GM18526 (cell line): ENCODE data around the gene C1QC.

Experiments
- POLR2A ChIP-seq: IDR thresholded peaks from 3 replicates; pipeline ENCODE4 v1.6.1; 2011; ENCODE audit not compliant: insufficient read length; ENCODE audit errors: extremely low read depth

Gene C1QC

DNA sequence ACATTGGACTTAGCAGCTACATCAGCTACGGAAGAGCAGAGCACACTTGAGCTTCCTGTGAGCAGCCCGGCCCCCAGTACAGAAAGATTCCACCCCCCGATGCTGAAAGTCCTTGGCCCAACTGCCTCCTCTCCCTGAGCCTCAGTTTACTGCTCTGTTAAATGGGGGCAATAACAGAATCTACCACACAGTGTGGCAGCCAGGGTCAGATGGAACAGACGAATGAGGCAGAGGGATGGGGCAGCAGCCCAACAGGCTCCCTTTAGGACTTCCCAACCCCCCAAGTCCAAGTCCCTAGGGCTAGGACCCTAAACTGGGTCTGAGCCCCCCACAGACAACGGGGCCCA is 29.9 kb upstream of the C1QC start:
- TF ChIP-seq POLR2A, result no peak

DNA sequence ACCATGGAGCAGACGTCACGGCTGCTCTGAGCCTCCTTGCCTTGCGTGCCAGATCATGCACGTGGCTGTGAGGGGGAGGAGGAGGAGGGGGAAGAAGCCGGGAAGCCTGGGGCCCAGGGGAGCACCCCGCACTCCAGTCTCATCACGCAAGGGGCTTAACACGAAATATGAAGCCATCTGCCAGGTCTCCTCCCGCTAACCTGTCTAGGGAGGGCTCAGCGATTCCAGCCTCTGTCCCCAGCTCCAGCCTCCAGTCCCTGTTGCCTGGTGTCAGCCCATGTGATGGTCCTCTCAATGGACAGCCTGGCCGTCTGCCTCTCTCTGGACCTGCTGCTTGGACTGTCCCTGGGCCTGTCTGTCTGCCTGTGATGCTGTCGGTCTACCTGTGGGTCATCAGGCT is 29.5 kb upstream of the C1QC start:
- no peak for TF ChIP-seq POLR2A

DNA sequence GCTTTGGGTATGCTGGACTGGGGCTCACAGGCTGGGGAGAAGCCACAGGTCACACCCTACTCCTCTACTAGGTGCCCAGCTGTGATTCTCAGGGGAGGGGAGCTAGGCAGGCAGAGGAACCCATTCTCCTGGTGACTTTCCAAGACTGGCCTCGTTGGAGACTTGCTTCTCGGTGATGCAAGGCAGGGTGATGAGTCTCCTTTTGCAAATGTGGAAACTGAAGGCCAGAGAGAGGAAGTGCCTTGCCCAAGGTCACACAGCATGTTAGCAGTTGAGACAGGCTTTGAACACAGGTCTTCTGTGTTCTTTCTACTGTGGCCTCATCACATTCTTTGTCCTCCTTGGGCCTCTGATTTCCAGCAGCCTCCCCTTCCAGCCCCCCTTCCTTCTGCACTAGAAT is 27.5 kb upstream of the C1QC start:
- no peak for TF ChIP-seq POLR2A

DNA sequence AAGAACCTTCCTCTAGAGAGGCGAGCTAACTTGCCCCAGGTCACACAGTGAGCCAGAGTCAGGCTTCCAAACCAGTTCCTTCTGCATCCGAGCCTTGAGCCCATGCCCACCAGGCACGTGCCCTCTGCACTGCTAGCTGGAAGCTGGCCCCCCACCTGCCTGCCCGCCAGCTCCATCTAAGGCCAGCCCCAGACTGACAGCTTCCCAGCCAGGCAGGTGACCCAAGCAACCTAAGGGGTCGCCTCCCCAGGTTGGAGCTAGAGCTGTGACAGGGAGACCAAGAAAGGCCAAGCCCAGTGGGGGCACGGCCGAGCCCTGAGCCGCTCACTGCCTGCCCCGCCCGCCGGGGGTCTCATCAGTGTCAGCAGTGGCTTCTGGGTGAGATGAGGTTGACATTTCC is 26.9 kb upstream of the C1QC start:
- no peak for TF ChIP-seq POLR2A

DNA sequence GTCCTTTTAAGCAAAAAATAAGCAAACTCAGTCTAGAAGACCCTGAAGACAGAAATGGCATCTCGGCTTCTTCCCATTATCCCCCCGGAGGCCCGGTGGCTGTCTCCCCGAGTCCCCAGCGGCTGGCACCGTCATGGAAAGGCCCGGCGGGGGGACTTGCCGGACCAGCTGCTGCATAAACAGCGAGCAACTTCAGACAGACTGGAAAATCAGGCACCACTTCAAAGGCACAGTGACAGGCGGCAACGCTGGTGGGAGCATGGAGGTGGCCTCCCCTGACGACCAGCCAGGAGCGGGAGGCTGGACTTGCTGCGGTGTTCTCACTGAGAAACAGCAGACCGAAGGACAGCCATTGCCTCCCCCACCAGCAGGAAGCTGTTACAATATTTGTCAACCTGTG is 25.4 kb upstream of the C1QC start:
- TF ChIP-seq POLR2A, result no peak

DNA sequence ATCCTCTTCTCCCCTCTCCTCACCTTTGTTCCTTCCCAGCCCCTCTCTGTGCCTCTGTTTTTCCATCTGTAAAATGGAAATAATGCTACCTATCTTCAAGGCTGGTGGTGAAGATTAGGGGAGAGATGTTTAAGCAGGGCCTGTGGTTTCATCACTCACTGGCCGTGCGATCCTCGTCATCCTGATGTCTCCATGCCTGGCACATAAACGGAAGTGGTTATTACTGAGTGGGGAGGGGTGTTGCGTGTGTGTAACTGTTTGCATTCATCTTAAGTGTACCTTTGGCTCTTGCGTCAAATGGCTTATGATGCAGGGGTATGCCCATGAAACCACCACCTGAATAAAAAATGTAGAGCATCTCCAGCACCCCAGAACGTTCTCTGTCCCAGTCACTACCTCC is 24.2 kb upstream of the C1QC start:
- no peak for TF ChIP-seq POLR2A

DNA sequence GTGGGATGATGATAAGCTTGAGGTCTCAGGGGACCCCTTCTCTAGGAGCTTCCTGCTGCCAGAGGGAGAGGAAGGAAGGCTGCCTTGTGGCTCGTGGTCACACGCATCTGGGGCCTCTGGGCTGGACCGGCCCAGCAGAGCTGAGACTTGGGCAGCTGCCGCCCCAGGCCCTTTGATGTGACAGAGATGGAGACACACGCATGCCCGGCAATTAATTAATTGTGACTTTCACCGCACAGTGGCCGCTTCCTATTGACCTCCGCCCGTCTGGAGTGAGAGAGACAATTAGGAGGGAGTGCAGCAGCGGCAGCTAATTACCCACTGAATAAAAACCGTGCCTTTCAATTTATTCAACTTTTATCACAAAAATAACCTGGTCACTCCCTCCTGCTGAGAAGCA is 23.6 kb upstream of the C1QC start:
- no peak for TF ChIP-seq POLR2A

DNA sequence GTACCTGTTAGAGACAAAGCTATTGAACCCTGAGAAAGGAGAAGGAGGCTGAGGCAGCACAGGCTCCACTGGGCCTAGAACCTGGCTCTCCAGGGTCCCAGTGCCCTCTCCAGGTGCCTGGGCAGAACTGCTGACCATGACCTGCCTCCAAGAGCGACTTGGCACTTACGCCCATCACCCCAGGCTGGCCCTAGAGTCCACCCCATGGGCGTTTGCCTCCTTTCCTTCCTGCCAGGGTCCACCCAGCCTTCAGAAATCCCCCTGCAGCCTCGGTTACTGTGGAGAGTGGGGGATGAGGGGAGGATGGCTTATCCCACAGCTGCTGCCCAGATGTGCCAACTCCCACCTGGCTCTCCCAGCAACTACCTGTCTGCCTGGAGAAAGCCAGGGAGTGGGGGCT is 21.7 kb upstream of the C1QC start:
- no peak for TF ChIP-seq POLR2A

DNA sequence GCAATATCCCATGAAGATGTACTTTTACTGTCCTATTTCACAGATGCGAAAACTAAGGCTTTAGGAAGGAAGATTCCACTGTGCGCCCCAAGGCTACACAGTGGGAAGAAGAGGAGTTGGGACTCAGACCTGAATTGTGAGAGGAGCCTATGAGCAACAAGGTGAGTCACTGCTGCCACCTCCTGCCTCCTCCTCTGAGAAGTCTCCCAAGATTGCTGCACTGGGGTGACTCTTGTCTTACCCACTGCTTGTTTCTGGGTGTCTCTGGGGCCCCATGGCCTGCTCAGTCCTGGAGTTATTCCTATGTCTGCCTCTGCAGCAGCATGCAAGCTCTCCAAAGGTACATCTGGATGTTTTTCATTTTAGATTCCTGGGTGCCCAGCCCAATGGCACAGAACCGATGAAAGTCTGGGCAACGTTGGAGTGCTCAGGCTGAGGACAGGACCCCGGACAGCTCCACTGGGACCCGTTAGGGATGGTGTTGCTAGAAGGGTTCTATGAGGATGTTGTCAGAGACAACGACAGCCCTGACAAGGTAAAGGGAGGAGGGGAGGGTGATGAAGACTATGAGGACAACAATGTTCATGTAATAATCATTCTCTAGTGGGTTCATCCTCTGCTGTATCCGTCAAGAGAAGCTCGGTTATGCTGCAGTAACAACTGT is 18.0 kb upstream of the C1QC start:
- TF ChIP-seq POLR2A, result no peak

DNA sequence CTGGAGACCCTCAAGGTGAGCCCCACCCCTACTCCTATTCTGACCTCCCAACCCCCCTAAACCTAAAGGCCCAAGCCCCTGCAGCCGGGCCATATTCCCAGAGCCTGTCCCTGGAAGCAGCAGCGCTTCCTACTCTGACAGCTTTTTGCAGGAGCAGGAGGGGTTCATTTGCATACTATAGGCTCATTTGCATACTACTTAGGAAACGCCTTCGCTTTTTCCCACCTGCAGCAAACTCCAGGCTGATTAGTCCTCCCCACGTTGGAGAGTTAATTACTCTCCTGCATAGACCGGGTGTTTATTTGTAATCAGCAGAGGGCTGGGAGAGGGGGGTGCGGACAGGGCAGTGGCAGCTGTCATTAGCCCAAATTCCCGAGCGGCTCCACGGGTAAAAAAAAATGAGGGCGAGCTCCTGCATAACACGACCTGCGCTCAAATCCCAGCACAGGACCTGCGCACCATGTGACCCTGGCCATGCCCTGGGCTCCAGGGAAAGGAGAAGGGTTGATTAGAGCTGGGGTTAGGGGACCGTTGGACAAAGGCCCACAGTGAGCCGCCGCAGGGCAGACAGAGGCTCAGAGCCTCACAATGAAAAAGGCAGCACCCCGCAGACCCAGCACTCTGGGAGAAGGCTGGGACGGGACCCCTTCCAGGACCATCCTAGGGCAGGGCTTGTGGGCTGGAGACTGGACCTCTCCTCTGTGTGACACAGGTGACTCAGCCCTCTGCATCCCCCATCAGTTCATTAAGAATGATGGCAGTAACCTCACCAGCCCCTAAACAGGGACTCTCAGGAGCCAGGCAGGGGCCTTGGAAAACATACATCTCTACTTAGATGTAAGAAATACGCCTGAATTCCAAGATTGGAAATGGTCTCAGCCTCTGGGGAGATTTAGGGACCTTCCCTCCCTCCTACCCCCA is 16.9 kb upstream of the C1QC start:
- TF ChIP-seq POLR2A, result no peak

DNA sequence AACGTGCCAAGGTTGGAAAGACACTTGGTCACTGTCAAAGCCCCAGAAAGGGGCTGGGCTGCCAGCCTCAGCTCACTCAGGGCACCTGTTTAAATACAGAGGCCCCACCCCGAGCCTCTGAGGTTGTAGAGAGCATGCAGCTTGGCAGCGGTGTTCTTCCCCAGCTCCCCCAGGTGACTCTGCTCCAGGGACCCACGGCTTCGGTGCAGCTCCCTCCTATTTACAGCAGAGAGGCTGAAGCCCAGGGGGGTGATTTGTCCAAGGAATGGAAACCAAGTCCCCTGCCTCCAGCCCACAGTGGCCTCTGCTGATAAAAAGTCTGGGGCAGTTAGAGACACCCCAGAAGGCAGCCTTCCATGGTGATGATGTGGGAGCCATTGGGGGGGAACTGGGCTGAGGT is 16.1 kb upstream of the C1QC start:
- no peak for TF ChIP-seq POLR2A

DNA sequence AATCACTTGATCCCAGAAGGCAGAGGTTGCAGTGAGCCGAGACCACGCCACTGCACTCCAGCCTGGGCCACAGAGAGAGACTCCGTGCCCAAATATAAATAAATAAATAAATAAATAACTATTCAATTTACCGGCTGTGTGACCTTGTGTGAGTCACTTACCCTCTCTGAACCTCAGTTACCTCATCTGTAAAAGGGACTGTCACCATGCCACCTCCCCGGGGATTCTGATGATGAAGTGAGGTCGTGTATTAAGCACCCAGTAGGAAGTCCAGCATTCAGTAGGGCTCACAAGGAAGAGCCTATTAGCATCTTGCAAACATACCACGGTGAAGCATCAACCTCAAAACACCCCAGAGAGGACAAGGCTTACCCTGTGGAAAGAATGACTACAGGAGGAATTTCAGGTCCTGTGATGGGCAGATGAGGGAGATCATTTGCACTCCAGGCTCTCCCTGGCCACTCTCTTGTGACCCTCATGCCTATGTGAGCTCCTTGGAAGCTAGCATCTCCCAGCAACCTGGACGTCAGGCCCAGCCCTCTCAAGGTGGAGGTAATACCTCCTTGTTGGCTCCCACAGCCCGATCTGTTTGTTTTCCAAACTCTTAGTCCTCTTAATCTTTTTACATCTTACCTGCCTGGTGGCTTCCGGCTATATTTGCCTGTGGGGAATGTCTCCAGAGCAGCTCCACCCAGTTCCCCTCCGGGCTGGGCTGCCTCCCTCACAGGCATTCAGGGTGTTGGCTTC is 14.6 kb upstream of the C1QC start:
- no peak for TF ChIP-seq POLR2A

DNA sequence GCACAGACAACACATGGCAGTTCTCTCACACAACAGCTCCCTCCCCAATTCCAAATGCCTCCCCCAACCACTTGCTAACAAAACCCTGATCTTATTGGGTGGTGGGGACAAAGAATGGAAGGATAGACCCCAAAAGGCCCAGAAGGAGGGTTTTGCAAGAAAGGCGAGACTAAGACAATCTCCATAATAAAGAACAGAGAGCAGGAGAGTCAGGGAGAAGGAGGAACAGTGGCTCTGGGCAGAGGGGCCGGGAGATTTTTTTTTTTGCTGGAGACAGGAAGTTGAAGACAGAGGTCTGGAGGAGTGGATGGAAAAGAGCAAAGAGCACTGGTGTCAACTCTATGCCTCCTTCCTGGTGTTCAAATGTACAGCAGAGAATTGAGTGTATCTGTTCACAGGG is 13.5 kb upstream of the C1QC start:
- TF ChIP-seq POLR2A, result no peak

DNA sequence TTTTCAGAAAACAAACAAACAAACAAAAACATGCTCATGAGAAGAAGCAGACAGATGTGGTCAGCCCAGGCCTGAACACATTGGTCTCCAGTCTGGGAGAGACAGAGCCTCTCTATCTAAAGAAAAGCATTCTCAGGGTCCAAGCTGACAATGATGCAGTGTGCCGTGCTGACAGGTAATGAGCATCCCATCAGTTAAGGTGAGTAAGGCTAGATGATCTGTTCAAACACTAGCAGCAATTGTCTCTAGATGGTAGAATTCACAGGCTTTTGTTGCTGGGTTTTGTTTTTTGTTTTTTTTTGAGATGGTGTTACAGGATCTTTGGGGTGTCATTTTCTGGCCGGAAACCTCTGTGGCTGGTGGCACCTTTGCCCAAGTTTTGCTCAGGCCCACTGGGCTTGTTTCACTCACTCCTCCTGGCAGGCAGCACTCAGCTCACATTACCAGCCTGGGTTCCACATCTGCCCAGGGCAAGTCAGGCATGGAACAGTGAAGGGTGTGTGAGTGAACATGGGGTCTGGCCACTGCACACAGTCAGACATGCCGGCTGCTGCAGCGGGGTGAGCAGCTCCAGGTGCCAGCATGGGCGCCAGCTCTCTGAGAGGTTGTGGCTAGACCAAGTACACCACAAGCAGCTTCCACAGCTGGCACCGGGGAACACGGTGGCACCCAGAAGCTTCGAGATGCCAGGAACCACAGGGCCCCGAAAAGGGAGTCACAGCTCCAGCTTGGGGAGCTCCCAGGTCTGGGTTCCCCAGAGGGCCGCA is 9.6 kb upstream of the C1QC start:
- no peak for TF ChIP-seq POLR2A

DNA sequence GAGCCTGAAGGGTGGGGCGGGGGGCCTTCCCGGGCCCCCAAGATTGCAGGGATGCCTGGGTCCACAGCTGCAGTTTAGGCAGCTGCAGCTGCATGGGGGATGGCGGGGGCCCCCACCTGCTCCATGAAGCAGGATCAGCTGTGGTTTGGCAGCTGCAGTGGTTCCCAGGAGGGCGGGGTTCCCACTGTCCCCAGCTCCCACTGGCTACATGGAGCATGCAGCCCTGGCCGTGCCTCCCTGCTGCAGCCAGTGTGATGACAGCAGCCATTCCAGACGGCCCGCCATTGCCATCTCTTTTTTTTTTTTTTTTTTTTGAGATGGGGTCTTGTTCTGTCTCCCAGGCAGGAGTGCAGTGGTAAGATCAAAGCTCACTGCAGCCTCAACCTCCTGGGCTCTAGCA is 8.0 kb upstream of the C1QC start:
- TF ChIP-seq POLR2A, result no peak

DNA sequence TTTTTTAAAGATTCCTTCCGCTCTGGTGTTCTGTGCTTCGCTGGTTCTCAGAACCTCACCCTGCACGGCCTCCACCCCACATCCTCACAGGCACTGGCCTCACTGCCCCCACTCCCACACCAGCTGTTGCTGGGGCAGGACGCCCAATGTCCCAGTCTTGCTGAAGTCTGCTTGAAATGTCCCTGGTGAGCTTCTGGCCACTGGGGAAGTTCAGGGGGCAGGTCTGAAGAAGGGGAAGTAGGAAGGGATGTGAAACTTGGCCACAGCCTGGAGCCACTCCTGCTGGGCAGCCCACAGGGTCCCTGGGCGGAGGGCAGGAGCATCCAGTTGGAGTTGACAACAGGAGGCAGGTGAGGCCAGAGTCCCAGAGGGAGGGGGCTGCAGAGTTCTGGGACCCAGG is 7.1 kb upstream of the C1QC start, which contains the start of gene C1QA:
Gene C1QA (plus strand): TSS at position 276 of the 400 bp plus-strand sequence. CDS start 989 bp downstream, outside the sequence.
- no peak for TF ChIP-seq POLR2A

DNA sequence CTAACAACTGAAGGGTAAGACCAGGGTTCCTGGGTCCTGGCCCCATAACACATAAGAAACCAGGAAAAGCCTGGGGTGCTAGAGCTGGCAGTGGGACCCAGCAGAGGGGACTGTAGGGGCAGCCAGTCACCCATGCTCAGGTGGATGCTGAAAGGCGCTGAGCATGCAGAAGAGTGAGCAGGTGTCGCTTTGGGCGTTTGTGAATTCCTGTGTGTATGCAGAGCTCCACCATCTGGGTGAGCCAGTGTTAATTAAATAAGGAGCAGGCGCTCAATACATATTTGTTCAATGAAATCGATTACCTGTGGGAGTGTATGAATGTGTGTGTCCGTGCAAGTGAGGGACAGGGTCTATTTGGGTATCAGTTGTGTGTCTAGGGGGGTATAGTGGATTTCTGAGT is 6.5 kb upstream of the C1QC start:
- TF ChIP-seq POLR2A, result no peak
